AG10803 (cell line): ENCODE data around the gene VPS37C.

Source experiments
- DNase-seq: peaks from one replicate; pipeline ENCODE4 v3.0.0; 2010; ENCODE audit warnings: low read depth
- H3K4me3 ChIP-seq: 2 replicates; pipeline ENCODE4 v1.5.1; 2011; ENCODE audit warnings: mild to moderate bottlenecking, low read length, control low read depth
- TF ChIP-seq, protein P1 (sequence below): conservative IDR thresholded peaks from 2 replicates; pipeline ENCODE4 v1.5.1; 2011; ENCODE audit warnings: mild to moderate bottlenecking, low read length, control low read depth, inconsistent platforms

VPS37C gene

GRCh38 chr11:61128947-61129638 lies 32.1 kb downstream of the VPS37C start:
- no peak overlapping the region for H3K4me3 ChIP-seq
- no peak for DNase-seq
- TF ChIP-seq, protein P1, sequence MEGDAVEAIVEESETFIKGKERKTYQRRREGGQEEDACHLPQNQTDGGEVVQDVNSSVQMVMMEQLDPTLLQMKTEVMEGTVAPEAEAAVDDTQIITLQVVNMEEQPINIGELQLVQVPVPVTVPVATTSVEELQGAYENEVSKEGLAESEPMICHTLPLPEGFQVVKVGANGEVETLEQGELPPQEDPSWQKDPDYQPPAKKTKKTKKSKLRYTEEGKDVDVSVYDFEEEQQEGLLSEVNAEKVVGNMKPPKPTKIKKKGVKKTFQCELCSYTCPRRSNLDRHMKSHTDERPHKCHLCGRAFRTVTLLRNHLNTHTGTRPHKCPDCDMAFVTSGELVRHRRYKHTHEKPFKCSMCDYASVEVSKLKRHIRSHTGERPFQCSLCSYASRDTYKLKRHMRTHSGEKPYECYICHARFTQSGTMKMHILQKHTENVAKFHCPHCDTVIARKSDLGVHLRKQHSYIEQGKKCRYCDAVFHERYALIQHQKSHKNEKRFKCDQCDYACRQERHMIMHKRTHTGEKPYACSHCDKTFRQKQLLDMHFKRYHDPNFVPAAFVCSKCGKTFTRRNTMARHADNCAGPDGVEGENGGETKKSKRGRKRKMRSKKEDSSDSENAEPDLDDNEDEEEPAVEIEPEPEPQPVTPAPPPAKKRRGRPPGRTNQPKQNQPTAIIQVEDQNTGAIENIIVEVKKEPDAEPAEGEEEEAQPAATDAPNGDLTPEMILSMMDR: no peak

GRCh38 chr11:61127991-61128390 lies 33.2 kb downstream of the VPS37C start:
- no peak for DNase-seq
- TF ChIP-seq, protein P1: no peak
- H3K4me3 ChIP-seq: no peak overlapping the region

- H3K4me3 ChIP-seq: no peak overlapping the region
- no peak for DNase-seq
- TF ChIP-seq, protein P1: no peak
Measured at GRCh38 chr11:61126256-61126655, 35.0 kb downstream of the VPS37C start.

DNA sequence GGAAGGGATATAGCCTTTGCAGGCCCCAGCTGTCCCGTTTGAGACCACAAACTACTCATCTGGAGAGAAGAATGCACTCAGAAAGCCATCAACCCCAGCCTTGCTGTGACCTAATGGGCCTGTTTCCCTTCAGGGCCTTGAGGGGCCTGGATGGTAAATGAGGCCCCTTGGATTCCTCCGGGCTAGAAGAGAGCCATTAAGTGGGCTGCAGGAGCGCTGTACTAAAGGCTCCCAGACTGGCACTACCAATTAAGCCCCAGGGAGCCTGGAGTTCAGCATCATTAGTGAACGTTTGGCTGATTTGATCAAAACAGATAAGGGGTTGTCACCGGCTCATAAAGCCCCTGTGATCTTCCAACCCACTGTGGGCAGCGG lies 35.9 kb downstream of the VPS37C start:
- no peak overlapping the region for H3K4me3 ChIP-seq
- DNase-seq: no peak
- TF ChIP-seq, protein P1: no peak

DNA sequence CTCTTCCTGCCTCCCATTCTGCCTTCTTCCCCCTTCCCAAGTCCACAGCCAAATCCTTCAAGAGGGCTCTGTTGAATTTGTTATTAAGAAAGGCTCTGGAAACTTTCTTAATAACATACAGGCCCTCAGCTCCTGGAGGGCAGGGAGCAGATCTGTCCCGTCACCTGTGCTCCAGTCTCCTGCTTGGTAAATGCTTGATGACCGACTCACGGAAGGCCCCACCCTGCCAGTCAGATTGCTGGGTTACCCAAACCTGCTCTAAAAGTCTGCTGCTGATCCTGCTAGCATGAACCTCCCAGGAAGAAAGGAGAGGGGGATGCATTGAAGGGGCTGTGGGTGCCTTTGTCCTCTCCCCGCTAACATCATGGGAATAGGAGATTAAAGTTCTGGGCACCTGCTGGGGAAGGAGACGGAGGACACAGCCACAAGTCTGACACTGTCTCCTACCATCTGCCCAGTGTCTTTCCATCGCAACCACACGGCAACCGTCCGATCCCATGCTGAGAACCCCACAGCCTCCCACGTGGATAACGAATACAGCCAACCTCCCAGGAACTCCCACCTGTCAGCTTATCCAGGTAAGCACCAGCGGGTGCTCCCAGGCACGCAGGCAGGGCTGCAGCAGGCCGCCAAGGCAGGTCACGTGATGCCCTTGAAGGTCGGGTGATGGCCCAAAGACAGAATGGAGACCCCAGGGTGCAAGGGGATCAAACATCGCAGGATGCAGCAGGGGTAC lies 36.5 kb downstream of the VPS37C start:
- TF ChIP-seq, protein P1: no peak
- DNase-seq: no peak
- H3K4me3 ChIP-seq: no peak overlapping the region

DNA sequence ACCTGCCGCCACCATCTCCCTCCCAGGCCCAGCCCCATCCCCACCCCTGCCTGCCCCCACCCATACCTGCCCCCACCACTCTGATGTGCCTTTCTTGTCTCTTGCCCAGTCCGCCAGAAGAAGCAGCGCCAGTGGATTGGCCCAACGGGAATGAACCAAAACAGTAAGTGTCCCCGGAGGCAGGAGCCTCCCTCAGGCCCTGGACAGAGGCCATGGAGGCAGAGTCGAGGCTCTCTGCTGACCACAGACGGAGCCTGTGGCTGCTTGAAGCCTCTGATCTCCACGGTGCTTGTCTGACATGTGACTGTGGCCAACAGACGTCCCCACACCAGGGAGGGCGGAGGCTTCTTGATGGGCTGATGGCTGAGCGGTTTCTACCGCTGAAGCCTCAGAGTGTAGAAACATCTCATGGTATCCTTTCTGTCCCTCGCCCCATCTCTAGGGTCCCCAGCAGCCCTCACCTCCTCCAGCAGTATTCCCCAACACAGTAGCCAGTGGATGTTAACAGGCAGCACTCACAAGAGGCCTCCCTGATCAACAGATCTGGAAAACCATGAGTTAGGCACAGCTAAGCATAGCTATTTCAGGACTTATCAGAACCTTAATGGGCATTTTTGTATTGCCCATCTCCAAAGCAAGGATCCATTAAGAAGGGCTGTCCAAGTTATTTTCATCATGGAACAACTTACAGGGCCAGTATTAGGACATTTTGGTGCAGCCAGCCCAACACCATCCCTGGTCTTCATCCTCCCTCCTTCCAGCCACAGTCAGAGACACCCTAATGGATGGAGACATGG lies 37.3 kb downstream of the VPS37C start:
- DNase-seq: no peak
- no peak overlapping the region for H3K4me3 ChIP-seq
- TF ChIP-seq, protein P1: no peak
